NAMALWA (cell line): ENCODE measurements around the gene EHHADH.
"Not testable (repeated sequence)": the region's sequence is repeated elsewhere in the genome, so short reads cannot be mapped to it uniquely, and the experiment has no call there.

Experiments
- DNase-seq: peaks from one replicate; pipeline ENCODE4 v3.0.0-alpha.2; 2015; ENCODE audit warnings: low spot score

EHHADH gene

DNA sequence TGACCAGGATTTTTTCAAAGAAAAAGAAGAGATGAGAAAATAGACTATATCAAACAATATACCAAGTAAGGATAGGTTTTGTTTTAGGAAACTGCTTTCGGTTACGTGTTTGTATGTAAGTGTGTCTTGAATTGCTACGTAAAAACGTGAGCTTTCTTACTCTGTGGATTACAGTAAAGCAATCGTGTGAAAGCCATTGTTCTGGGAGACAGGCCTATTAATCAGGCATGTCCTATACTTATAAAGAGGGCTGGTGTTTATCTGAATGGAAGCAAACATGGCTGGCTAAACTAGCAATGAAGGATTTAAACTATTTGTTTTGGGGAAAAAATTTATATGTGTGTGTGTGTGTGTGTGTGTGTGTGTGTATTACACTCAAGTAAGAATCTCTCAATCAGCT is 2.6 kb downstream of the EHHADH start:
- DNase-seq: no peak

GRCh38 chr3:185250653-185251052 is 3.2 kb downstream of the EHHADH start:
- no peak for DNase-seq

DNA sequence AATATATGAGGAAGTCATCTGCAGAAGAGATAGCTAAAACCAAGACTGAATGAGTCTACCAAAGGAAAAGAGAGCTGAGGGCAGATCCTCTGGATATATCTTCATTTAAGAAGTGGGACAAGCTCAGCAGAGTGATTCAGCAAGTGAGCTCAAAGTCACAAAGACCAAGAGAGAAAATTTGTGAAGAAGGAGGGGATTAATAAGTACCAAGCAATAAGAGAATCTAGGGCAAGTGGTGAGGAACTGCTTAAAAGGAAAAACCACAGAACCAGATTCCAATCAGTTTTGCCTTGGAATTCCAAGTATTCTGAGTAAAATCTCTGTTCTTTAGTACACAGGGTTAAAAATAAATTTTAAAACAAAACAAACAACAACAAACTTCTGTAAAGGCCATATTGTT is 3.6 kb downstream of the EHHADH start:
- DNase-seq: no peak

- no peak for DNase-seq
Measured at GRCh38 chr3:185242642-185243041, 11.2 kb downstream of the EHHADH start.

DNA sequence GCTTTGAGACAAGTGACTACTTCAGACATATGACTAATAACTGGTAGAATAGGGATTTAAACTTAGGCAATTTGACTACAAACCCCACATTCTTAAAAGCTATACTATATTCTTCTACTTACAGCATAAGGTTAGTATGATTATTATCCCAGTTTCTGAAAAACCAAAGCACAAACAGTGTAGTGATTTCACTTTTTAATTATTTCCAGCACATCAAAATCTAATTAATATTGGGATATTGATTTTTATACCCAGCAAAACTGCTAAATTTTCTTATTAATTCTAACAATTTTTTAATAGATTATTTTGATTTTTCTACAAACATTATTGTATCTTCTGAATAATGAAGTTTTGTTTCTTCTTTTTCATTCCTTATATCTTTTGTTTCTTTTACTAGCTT is 16.9 kb downstream of the EHHADH start:
- DNase-seq: no peak

DNA sequence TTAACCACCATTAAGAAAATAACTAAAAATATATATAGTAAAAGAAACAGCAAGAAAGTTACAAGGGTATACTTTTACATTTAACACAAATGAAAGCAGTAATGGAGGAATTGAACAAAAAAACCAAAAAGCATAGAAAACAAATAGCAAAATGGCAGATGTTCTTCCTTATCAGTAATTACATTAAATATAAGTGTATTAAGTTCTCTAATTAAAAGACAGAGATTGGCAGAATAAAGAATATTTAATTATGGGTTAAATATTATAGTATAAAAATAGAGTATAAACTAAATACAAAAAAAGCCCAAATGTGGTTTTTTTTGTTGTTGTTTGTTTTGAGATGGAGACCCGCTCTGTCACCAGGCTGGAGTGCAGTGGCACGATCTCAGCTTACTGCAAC is 20.5 kb downstream of the EHHADH start:
- no peak for DNase-seq

DNA sequence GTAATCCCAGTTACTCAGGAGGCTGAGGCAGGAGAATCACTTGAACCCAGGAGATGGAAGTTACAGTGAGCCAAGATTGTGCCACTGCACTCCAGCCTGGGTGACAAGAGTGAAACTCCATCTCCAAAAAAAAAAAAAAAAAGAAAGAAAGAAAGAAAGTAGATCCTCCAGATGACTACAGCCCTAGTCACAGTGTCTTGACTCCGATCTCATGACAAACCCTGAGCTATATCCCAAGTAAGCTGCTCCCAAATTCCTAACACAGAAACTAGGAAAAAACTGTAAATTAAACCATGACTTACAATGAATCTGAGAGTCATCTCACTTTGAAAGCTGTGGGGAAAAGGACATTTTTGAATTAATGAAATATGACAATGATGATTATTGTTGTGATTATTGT is 27.3 kb downstream of the EHHADH start:
- DNase-seq: not testable (repeated sequence)

DNA sequence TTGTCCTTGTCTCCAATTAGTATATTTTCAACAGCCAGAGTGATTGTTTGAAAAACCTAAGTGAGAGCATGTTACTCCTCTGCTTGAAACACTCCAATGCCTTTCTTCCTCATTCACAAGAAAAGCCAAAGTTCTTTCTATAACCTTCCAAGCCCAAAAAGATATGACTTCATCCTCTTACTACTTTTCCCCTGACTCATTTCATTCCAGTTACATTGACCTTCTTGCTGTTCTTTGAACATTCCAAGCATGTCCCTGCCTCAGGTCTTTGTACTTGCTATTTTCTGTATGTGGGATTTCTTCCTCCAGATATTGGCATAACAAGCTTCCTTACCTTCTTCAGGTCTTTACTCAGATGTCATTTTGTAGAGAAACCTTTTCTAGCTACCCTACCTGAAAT is 28.3 kb downstream of the EHHADH start:
- DNase-seq: no peak

DNA sequence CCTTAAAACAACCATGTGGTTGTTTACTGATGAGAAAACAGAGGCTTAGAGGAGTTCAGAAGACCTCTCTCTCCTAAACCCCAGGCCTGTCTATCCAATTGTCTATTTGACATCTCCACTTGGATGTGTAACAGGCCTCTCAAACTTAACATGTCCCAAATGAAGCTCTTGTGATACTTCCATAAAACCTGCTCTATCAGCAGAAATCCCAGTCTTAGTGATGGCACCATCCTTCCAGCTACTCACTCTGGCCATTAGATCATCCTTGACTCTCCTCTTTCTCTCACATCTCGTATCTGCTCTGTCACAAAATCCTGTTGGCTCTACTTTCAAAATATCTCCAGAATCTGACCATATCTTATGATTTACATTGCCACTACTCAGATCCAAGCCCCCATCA is 28.8 kb downstream of the EHHADH start:
- DNase-seq: no peak

GRCh38 chr3:185221203-185221602 is 32.6 kb downstream of the EHHADH start:
- DNase-seq: no peak

GRCh38 chr3:185216607-185216958 is 37.3 kb downstream of the EHHADH start:
- no peak for DNase-seq

DNA sequence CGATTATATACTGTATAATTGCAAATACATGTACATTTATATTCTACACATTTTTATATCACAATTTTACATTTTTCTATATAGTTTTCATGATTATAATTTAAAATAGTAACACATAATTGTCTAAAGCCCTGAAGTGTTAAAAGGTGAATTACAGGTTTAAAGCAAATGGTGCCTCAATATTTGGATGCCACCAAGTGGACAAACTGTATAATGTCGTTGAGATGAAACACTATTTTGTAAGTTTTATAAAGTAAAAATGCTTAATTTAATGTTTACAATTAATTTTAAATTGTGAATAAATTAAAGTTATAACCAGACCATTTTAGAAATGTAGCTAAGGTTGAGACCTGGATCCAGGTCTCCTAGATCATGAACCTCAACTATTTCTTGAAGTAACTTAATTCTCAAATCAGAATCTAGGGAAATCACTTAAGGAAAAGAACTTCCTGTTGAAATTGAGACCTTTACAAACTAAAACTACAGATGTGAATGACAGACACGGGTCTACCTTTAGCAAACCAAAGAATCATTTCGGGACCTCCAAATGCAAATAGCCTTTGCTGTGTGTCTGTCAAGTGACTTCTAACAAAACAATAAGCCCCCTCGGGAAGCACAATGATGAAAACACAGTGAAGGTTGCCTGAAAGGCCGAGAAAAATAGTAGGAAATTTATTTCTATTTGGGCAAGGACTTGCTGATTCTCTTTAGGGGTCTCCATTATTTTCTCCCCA is 37.8 kb downstream of the EHHADH start:
- DNase-seq: peak; percentile 55

GRCh38 chr3:185212559-185212958 is 41.3 kb downstream of the EHHADH start:
- no peak for DNase-seq

- no peak for DNase-seq
Measured at GRCh38 chr3:185212086-185212485, 41.8 kb downstream of the EHHADH start.

DNA sequence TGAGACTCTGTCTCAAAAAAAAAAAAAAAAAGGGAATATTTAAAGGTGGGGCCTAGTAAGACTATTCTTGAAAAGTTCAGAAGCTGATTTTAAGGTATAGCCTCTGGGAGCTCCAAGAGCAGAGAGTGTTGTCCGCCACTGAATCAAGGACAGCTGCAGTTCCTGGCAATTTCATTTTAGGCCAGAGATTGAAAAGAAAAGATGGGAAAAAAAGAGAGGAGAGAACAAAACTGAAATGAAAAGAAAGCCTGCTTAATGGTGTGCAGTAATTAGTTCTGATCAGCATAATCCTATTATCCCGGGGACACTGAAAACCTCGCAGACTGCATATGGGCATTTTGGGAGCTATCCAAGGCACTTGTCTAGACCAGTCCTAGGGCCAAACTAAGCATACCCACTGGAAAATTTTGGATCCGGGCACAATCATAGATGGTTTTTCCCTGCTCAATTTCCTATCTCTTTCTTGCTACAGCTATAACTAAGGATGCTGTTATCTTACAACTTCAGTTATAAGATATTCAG is 43.2 kb downstream of the EHHADH start:
- no peak for DNase-seq

GRCh38 chr3:185208823-185209222 is 45.0 kb downstream of the EHHADH start:
- no peak for DNase-seq

- no peak for DNase-seq
Measured at GRCh38 chr3:185207931-185208746, 45.7 kb downstream of the EHHADH start.

- no peak for DNase-seq
Measured at GRCh38 chr3:185207481-185207880, 46.4 kb downstream of the EHHADH start.

GRCh38 chr3:185205865-185206264 is 48.0 kb downstream of the EHHADH start:
- no peak for DNase-seq

GRCh38 chr3:185204894-185205293 is 49.0 kb downstream of the EHHADH start:
- no peak for DNase-seq

GRCh38 chr3:185200639-185201038 is 53.2 kb downstream of the EHHADH start:
- DNase-seq: no peak

GRCh38 chr3:185199671-185200070 is 54.2 kb downstream of the EHHADH start:
- DNase-seq: no peak

- no peak for DNase-seq
Measured at GRCh38 chr3:185199206-185199605, 54.6 kb downstream of the EHHADH start.
